H9 (cell line): ENCODE results near the gene SS18L1. TPM values are rescaled to one million over a fixed set of nuclear protein-coding genes. Genes with fewer than 3 reads are reported as not detected.

Experiments
- DNase-seq: peaks from one replicate; pipeline ENCODE4 v3.0.0-alpha.2; 2017
- H2AFZ ChIP-seq: one replicate; pipeline ENCODE4 v1.6.1; 2013; ENCODE audit warnings: mild to moderate bottlenecking, low read length, control low read depth, moderate library complexity
- H2AK5ac ChIP-seq: 2 replicates; pipeline ENCODE4 v1.6.1; 2013; ENCODE audit warnings: low read length, control low read depth, mixed read lengths; ENCODE audit not compliant: insufficient read length
- H2BK120ac ChIP-seq: one replicate; pipeline ENCODE4 v1.6.1; 2013; ENCODE audit warnings: low read depth, mild to moderate bottlenecking, low read length, control low read depth, inconsistent platforms; ENCODE audit not compliant: poor library complexity, severe bottlenecking
- H2BK12ac ChIP-seq: 2 replicates; pipeline ENCODE4 v1.6.1; 2013; ENCODE audit warnings: low read length, control low read depth, mixed read lengths, low read depth; ENCODE audit not compliant: insufficient read length
- H2BK15ac ChIP-seq: 2 replicates; pipeline ENCODE4 v1.6.1; 2013; ENCODE audit warnings: low read depth, low read length, control low read depth
- H2BK20ac ChIP-seq: one replicate; pipeline ENCODE4 v1.6.1; 2013; ENCODE audit warnings: low read depth, mild to moderate bottlenecking, low read length, control low read depth, inconsistent platforms; ENCODE audit not compliant: poor library complexity, severe bottlenecking
- H2BK5ac ChIP-seq: 2 replicates; pipeline ENCODE4 v1.6.1; 2013; ENCODE audit warnings: low read length, control low read depth, mixed read lengths; ENCODE audit not compliant: insufficient read length
- H3K14ac ChIP-seq: 2 replicates; pipeline ENCODE4 v1.6.1; 2013; ENCODE audit warnings: low read length, control low read depth; ENCODE audit not compliant: insufficient read depth
- H3K18ac ChIP-seq: 2 replicates; pipeline ENCODE4 v1.6.1; 2013; ENCODE audit warnings: low read depth, mild to moderate bottlenecking, mixed read lengths, low read length, control low read depth; ENCODE audit not compliant: insufficient read length
- H3K23ac ChIP-seq: 2 replicates; pipeline ENCODE4 v1.6.1; 2013; ENCODE audit warnings: low read length, control low read depth, mixed read lengths, low read depth; ENCODE audit not compliant: insufficient read length
- H3K23me2 ChIP-seq: 2 replicates; pipeline ENCODE4 v1.6.1; 2013; ENCODE audit warnings: low read depth, mild to moderate bottlenecking, mixed read lengths, low read length, control low read depth; ENCODE audit not compliant: insufficient read length, poor library complexity, severe bottlenecking
- H3K27ac ChIP-seq: 2 replicates; pipeline ENCODE4 v1.5.1; 2013; ENCODE audit warnings: low read length, control low read depth, mixed read lengths, low read depth; ENCODE audit not compliant: insufficient read length
- H3K27me3 ChIP-seq: 2 replicates; pipeline ENCODE4 v1.6.1; 2013; ENCODE audit warnings: low read length, control low read depth, inconsistent platforms; ENCODE audit not compliant: insufficient read depth
- H3K4ac ChIP-seq: 2 replicates; pipeline ENCODE4 v1.6.1; 2013; ENCODE audit warnings: low read depth, mild to moderate bottlenecking, control low read depth, inconsistent platforms, low read length, moderate library complexity
- H3K4me1 ChIP-seq: 2 replicates; pipeline ENCODE4 v1.6.1; 2013; ENCODE audit warnings: low read length, control low read depth, inconsistent platforms; ENCODE audit not compliant: insufficient read depth
- H3K4me2 ChIP-seq: 2 replicates; pipeline ENCODE4 v1.6.1; 2013; ENCODE audit warnings: low read length, control low read depth, mixed read lengths; ENCODE audit not compliant: insufficient read length, insufficient read depth
- H3K56ac ChIP-seq: 2 replicates; pipeline ENCODE4 v1.6.1; 2013; ENCODE audit warnings: low read depth, mild to moderate bottlenecking, mixed read lengths, low read length, control low read depth; ENCODE audit not compliant: insufficient read length
- H3K79me1 ChIP-seq: 2 replicates; pipeline ENCODE4 v1.6.1; 2013; ENCODE audit warnings: low read depth, mild to moderate bottlenecking, moderate library complexity, low read length, control low read depth, inconsistent platforms; ENCODE audit not compliant: insufficient read depth, poor library complexity, severe bottlenecking
- H3K79me2 ChIP-seq: 2 replicates; pipeline ENCODE4 v1.6.1; 2013; ENCODE audit warnings: low read length, control low read depth, inconsistent platforms; ENCODE audit not compliant: insufficient read depth
- H3K9ac ChIP-seq: 2 replicates; pipeline ENCODE4 v1.6.1; 2013; ENCODE audit warnings: low read length, control low read depth, mixed read lengths; ENCODE audit not compliant: insufficient read length; ENCODE audit errors: extremely low read depth
- H3K9me3 ChIP-seq: one replicate; pipeline ENCODE4 v1.6.1; 2013; ENCODE audit warnings: low read depth, low read length, inconsistent platforms; ENCODE audit not compliant: control insufficient read depth
- H3T11ph ChIP-seq: one replicate; pipeline ENCODE4 v1.6.1; 2013; ENCODE audit warnings: mild to moderate bottlenecking, low read length, control low read depth, inconsistent platforms
- H4K20me1 ChIP-seq: one replicate; pipeline ENCODE4 v1.6.1; 2013; ENCODE audit not compliant: control insufficient read depth, insufficient read length, insufficient read depth
- H4K5ac ChIP-seq: 2 replicates; pipeline ENCODE4 v1.6.1; 2013; ENCODE audit warnings: low read depth, mild to moderate bottlenecking, mixed read lengths, low read length, control low read depth; ENCODE audit not compliant: insufficient read length
- H4K8ac ChIP-seq: replicated peaks from 2 replicates; pipeline ENCODE4 v1.6.1; 2013; ENCODE audit warnings: low read length, control low read depth, mixed read lengths, low read depth; ENCODE audit not compliant: insufficient read length
- H4K91ac ChIP-seq: 2 replicates; pipeline ENCODE4 v1.6.1; 2013; ENCODE audit warnings: low read depth, mild to moderate bottlenecking, moderate library complexity, mixed read lengths, low read length, control low read depth; ENCODE audit not compliant: insufficient read length
- H3K27ac Mint-ChIP-seq, 3 experiments: 2 replicates in 2 of 3; 3 replicates in 1 of 3; pipeline ENCODE4 v1.8.0; 2020 to 2021; ENCODE audit warnings: mixed read lengths in 3 of 3, mild to moderate bottlenecking in 1 of 3, moderate library complexity in 1 of 3
- H3K27me3 Mint-ChIP-seq: 2 replicates; pipeline ENCODE4 v1.8.0; 2021; ENCODE audit warnings: low read depth, mild to moderate bottlenecking, moderate library complexity, mixed read lengths
- H3K36me3 Mint-ChIP-seq, 3 experiments: 2 replicates in 2 of 3; 3 replicates in 1 of 3; pipeline ENCODE4 v1.8.0; 2020 to 2021; ENCODE audit warnings: low read depth in 3 of 3, mixed read lengths in 3 of 3; ENCODE audit not compliant: insufficient read depth in 1 of 3
- H3K4me1 Mint-ChIP-seq, 2 experiments: 2 replicates each; pipeline ENCODE4 v1.8.0; 2020; ENCODE audit warnings: mixed read lengths in 2 of 2
- H3K4me3 Mint-ChIP-seq, 2 experiments: 2 replicates in 1 of 2; 3 replicates in 1 of 2; pipeline ENCODE4 v1.8.0; 2020 to 2021; ENCODE audit warnings: mild to moderate bottlenecking in 2 of 2, mixed read lengths in 2 of 2, moderate library complexity in 1 of 2
- H3K9me3 Mint-ChIP-seq, 2 experiments: 2 replicates in 1 of 2; 3 replicates in 1 of 2; pipeline ENCODE4 v1.8.0; 2020; ENCODE audit warnings: mild to moderate bottlenecking in 2 of 2, mixed read lengths in 2 of 2, moderate library complexity in 1 of 2
- WGBS: extraction: QIAGEN DNeasy Blood & Tissue Kit; methylation state at CpG from one replicate; pipeline ENCODE4 v1.1.7; 2013; ENCODE audit warnings: missing lambda C conversion rate, low lambda C conversion rate, mixed read lengths; ENCODE audit not compliant: insufficient read length; ENCODE audit errors: extremely low coverage; 5-methylcytosine and 5-hydroxymethylcytosine counted together
- total RNA-seq: library from RNA; stranded (reverse); gene quantifications from 2 replicates; pipeline ENCODE4 v1.2.1, GENCODE V29; 2021
- TF ChIP-seq, protein P1 (sequence below): fragments of 200-600 bp; sonication (generic); conservative IDR thresholded peaks from 3 replicates; pipeline ENCODE4 v1.8.0; 2021; ENCODE audit warnings: antibody characterized with exemption, mild to moderate bottlenecking

The SS18L1 gene
- total RNA-seq, 1 experiment from 2014 or later: 22.2 TPM

- H4K8ac ChIP-seq: no peak overlapping the region
- H3K14ac ChIP-seq: no peak overlapping the region
- no peaks in the 10 kb centered on the region for H3K79me1 ChIP-seq
- no peak overlapping the region for H3K27ac ChIP-seq
- no peaks in the 10 kb centered on the region for H3K4me1 ChIP-seq
- no peak for DNase-seq
- no peak overlapping the region for H3K18ac ChIP-seq
- no peak overlapping the region for H4K91ac ChIP-seq
- peaks cover 11 to 12% of the 10 kb centered on the region in 2 experiments for H3K4me1 Mint-ChIP-seq
- no peaks in the 10 kb centered on the region for H3K9me3 Mint-ChIP-seq
- no peak overlapping the region for H2BK20ac ChIP-seq
- H4K20me1 ChIP-seq: no peaks in the 10 kb centered on the region
- no peak overlapping the region for H3T11ph ChIP-seq
- TF ChIP-seq, protein P1, sequence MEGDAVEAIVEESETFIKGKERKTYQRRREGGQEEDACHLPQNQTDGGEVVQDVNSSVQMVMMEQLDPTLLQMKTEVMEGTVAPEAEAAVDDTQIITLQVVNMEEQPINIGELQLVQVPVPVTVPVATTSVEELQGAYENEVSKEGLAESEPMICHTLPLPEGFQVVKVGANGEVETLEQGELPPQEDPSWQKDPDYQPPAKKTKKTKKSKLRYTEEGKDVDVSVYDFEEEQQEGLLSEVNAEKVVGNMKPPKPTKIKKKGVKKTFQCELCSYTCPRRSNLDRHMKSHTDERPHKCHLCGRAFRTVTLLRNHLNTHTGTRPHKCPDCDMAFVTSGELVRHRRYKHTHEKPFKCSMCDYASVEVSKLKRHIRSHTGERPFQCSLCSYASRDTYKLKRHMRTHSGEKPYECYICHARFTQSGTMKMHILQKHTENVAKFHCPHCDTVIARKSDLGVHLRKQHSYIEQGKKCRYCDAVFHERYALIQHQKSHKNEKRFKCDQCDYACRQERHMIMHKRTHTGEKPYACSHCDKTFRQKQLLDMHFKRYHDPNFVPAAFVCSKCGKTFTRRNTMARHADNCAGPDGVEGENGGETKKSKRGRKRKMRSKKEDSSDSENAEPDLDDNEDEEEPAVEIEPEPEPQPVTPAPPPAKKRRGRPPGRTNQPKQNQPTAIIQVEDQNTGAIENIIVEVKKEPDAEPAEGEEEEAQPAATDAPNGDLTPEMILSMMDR: peak; percentile 19; the same call in 1 of the 3 replicates
- H3K36me3 Mint-ChIP-seq: peaks cover 47 to 99% (median 83%) of the 10 kb centered on the region in 3 experiments; a peak in 6 of 7 replicates
- H3K27ac Mint-ChIP-seq: peak overlapping the region in 2 of 3 experiments; percentile 21 to 84; a peak in 1 of 7 replicates
- no peak overlapping the region for H3K23ac ChIP-seq
- H2BK5ac ChIP-seq: no peak overlapping the region
- H3K4me2 ChIP-seq: no peak overlapping the region
- no peak overlapping the region for H2BK15ac ChIP-seq
- H3K27me3 Mint-ChIP-seq: no peaks in the 10 kb centered on the region; the same call in 1 of the 2 replicates
- no peak overlapping the region for H3K9ac ChIP-seq
- no peak overlapping the region for H3K56ac ChIP-seq
- H2BK12ac ChIP-seq: no peak overlapping the region
- no peak overlapping the region for H2BK120ac ChIP-seq
- H3K79me2 ChIP-seq: peaks cover 15% of the 10 kb centered on the region; the same call in 1 of the 2 replicates
- no peaks in the 10 kb centered on the region for H3K27me3 ChIP-seq
- no CpG with 5 or more reads among the region's 6 CpGs for WGBS
- H2AFZ ChIP-seq: no peak overlapping the region
- H3K4me3 Mint-ChIP-seq: no peak overlapping the region; a peak in 1 of 5 replicates
- H3K4ac ChIP-seq: no peak overlapping the region
- no peak overlapping the region for H2AK5ac ChIP-seq
- no peaks in the 10 kb centered on the region for H3K9me3 ChIP-seq
- peaks cover 3% of the 10 kb centered on the region for H3K23me2 ChIP-seq
- no peak overlapping the region for H4K5ac ChIP-seq
Observed at GRCh38 chr20:62137092-62137384, 6.5 kb upstream of the SS18L1 start.
